GM13977 (cell line): Measurements from ENCODE around the gene NPFFR1.

Experiments used
- DNase-seq: peaks from one replicate; pipeline ENCODE4 v3.0.0; 2012; ENCODE audit warnings: low spot score
- in situ Hi-C: fragments of 300-500 bp; cut with MboI; formaldehyde crosslinking; loops from one replicate; pipeline ENCODE4 v1.12.0; 2022; ENCODE audit warnings: low sequenced_read_pairs, low pct_unique_long_range_greater_than_20kb, mixed read lengths, inconsistent platforms; ENCODE audit not compliant: unreplicated experiment
- TF ChIP-seq, protein P1 (sequence below): IDR thresholded peaks from 2 replicates; pipeline ENCODE4 v1.5.1; 2012; ENCODE audit warnings: mild to moderate bottlenecking, control low read depth; ENCODE audit not compliant: insufficient read depth; ENCODE audit errors: extremely low read depth, missing control alignments

Gene NPFFR1

DNA sequence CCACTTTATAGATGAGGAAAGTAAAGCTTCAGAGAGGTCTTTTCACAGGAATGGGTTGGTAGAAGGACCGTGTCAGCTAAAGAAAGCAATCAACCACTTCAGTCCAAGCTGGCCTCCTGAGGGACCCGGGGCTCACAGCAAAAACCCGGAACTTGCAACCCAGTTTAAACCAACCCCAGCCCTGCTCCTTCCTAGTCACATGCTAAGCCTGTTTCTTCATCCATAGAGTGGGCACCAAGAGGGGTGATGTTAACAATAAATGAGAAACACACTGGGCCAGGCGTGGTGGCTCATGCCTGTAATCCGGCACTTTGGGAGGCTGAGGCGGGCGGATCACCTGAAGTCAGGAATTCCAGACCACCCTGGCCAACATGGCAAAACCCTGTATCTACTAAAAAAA is 12.1 kb upstream of the NPFFR1 start:
- in situ Hi-C loops = no loop called here
- DNase-seq = no peak
- TF ChIP-seq, protein P1, sequence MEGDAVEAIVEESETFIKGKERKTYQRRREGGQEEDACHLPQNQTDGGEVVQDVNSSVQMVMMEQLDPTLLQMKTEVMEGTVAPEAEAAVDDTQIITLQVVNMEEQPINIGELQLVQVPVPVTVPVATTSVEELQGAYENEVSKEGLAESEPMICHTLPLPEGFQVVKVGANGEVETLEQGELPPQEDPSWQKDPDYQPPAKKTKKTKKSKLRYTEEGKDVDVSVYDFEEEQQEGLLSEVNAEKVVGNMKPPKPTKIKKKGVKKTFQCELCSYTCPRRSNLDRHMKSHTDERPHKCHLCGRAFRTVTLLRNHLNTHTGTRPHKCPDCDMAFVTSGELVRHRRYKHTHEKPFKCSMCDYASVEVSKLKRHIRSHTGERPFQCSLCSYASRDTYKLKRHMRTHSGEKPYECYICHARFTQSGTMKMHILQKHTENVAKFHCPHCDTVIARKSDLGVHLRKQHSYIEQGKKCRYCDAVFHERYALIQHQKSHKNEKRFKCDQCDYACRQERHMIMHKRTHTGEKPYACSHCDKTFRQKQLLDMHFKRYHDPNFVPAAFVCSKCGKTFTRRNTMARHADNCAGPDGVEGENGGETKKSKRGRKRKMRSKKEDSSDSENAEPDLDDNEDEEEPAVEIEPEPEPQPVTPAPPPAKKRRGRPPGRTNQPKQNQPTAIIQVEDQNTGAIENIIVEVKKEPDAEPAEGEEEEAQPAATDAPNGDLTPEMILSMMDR = no peak

DNA sequence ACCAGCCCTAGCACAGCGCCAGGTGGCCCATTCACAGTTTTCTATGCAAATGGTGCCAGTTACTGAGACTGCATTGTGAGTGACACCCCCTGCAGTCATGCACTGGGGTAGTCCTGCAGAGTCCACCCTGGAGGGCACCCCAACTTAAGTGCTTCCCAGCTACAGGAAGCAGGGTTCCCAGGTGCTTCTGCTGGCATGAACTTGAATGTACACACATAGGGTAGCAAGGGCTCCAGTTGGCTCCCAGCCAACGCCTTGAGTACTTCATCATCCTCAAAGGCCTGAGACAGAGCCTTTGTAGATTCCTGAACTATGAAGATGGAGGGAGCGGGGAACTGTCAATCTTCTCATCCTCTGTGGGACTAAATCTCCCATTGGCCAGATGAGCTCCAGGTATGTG is 11.5 kb upstream of the NPFFR1 start:
- DNase-seq = no peak
- TF ChIP-seq, protein P1 = no peak
- in situ Hi-C loops = no loop called here

DNA sequence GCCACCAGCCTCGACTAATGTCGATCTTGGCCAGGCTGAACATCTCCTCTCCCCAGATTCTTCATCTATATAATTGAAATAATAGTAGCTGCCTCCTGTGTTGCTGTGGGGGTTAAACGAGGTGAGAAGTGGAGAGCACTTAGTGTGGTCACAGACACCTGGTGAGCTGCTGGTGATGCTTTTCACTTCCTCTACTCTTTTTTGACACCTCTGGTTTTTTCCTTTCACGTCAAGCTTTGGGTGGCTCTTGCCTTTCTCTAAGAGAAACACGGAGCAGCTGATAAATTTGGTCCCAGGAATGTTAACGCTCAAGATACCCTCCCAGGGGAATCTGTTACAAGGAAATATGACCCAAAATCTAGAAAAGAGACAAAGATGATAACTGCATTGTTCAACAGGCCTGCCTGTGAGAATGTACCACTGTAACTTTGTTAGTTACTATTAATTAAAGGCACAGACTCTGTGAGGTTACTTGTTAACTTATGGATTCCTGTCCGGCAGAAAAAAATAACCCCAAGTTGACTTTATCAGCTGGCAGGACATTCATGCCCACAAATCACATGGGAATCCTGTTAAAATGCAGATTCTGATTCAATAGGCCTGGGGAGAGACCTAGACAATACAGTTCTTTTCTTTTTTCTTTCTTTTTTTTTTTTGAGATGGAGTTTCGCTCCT is 9.5 kb upstream of the NPFFR1 start:
- in situ Hi-C loops = no loop called here
- peak; percentile 68 for DNase-seq
- TF ChIP-seq, protein P1 = no peak

DNA sequence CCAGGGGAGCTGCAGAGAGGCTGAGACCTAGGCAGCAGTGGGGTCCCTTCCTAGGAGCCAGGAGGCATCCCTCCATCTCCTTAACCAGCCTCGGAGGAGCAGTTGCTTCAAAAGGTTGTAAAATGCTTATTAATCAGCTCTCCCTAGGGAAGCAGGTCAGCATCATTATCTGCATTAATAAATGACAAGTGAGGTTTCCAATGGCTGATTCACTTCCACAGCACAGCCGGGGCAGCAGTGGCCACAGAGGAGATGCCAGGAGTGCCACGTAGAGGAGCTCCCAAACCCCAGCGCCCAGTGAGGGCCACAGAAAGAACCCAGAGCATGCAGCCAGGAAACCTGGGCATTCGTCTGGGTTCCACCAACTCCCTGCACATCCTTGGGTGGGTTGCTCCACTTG is 8.2 kb upstream of the NPFFR1 start:
- in situ Hi-C loops = no loop called here
- DNase-seq = no peak
- TF ChIP-seq, protein P1 = no peak

DNA sequence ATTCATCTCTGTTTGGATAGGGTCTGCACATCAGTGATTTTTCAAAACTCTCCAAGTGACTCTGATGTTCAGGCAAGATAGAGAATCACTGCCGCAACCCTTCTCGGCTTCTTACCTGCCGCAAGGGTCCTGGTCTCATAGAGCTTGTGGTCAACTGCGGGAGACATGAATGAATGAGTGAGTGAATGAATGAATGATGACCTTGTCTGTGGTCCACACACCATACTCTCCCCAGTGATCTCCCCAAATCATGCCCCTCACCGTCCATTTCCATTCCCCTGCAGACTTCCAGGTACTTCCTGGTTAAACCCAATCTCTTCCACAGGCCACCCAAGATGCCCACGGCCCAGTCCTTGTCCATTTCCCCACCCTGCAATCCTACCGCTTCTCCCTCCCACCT is 5.9 kb upstream of the NPFFR1 start:
- TF ChIP-seq, protein P1 = no peak
- in situ Hi-C loops = no loop called here
- DNase-seq = no peak

DNA sequence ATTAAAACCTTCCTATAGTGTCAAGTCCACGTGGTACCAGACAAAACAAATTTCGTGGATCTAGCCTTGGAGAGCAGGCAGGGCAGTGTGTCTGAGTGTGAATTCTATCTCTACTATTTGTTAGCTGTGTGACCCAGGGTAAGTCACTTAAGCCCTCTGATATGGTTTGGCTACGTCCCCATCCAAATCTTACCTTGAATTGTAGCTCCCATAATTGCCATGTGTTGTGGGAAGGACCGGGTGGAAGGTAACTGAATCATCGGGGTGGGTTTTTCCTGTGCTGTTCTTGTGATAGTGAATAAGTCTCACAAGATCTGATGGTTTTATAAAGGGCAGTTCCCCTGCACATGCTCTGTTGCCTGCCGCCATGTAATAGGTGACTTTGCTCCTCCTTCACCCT is 2.8 kb upstream of the NPFFR1 start:
- in situ Hi-C loops = no loop called here
- TF ChIP-seq, protein P1 = no peak
- no peak for DNase-seq
